Vagina (tissue), 2 donors: ENCODE measurements around the gene ARMH1. TPM values are rescaled to one million over a fixed set of nuclear protein-coding genes. Genes with fewer than 3 reads are reported as not detected.

Experiments
- DNase-seq, 2 donors: peaks; one replicate each; pipeline ENCODE4 v3.0.0-alpha.2; 2017; ENCODE audit errors: extremely low spot score in 2 of 2
- H3K27ac ChIP-seq: fragments of 200-600 bp; sonication (generic); one replicate; pipeline ENCODE4 v1.5.1; 2019
- H3K27me3 ChIP-seq: fragments of 200-600 bp; sonication (generic); one replicate; pipeline ENCODE4 v1.5.1; 2019
- H3K36me3 ChIP-seq, 2 donors: fragments of 200-600 bp; sonication (generic); one replicate each; pipeline ENCODE4 v1.5.1; 2017 to 2019
- H3K4me1 ChIP-seq: fragments of 200-600 bp; sonication (generic); one replicate; pipeline ENCODE4 v1.5.1; 2019
- H3K4me3 ChIP-seq, 2 donors: fragments of 200-600 bp; sonication (generic); 1 replicate in 1 of 2; 2 replicates in 1 of 2; pipeline ENCODE4 v1.5.1; 2016 to 2019
- H3K9me3 ChIP-seq: fragments of 200-600 bp; sonication (generic); one replicate; pipeline ENCODE4 v1.5.1; 2019
- CTCF ChIP-seq, 3 experiments: fragments of 450-650 bp in 2 of 3; fragments of 200-600 bp in 1 of 3; sonication (generic) in 1 of 3; IDR thresholded peaks; one replicate each; pipeline ENCODE4 v1.5.1; 2017 to 2019; ENCODE audit warnings: antibody characterized with exemption in 3 of 3, mild to moderate bottlenecking in 2 of 3, moderate library complexity in 2 of 3
- POLR2A ChIP-seq, 2 donors: fragments of 450-650 bp; IDR thresholded peaks; one replicate each; pipeline ENCODE4 v1.6.1; 2017; ENCODE audit warnings: antibody characterized with exemption in 2 of 2, mild to moderate bottlenecking in 2 of 2, moderate library complexity in 2 of 2
- POLR2AphosphoS5 ChIP-seq, 2 donors: sonication (generic); formaldehyde crosslinking; IDR thresholded peaks; one replicate each; pipeline ENCODE4 v1.9.0; 2017; ENCODE audit warnings: antibody characterized with exemption in 2 of 2, mild to moderate bottlenecking in 2 of 2, low read depth in 1 of 2; ENCODE audit not compliant: insufficient read depth in 1 of 2
- intact Hi-C: fragments of 100-400 bp; cut with DNase I; formaldehyde crosslinking; loops from one replicate; pipeline ENCODE4 v1.15.1; 2023
- total RNA-seq: library from RNA; depleted of rRNA; stranded (reverse); fragments of >200 nt; gene quantifications from one replicate; pipeline ENCODE4 v1.2.3, GENCODE V29; 2016

ARMH1 gene
- total RNA-seq, 1 donor from 2014 or later = not detected

- no peaks in the 10 kb centered on the region for H3K27me3 ChIP-seq
- intact Hi-C loops = no loop called here
- H3K4me1 ChIP-seq = peaks cover 10% of the 10 kb centered on the region
- TF ChIP-seq POLR2AphosphoS5 (IDR thresholded peaks at IDR 0.05; ENCODE audit: insufficient read depth in 1 of 2, low read depth in 1 of 2) (peak in 1 of 2 donors; percentile 48), POLR2A (IDR thresholded peaks at IDR 0.05) (no peak), CTCF (IDR thresholded peaks at IDR 0.05) (peak; percentile 3 to 39 (median 36))
- H3K36me3 ChIP-seq = no peaks in the 10 kb centered on the region
- H3K27ac ChIP-seq = no peak overlapping the region
- DNase-seq = no peak
- no peaks in the 10 kb centered on the region for H3K9me3 ChIP-seq
- no peak overlapping the region for H3K4me3 ChIP-seq
Measured at GRCh38 chr1:44707959-44708831, 33.7 kb downstream of the ARMH1 start.

GRCh38 chr1:44713321-44713781 lies 38.8 kb downstream of the ARMH1 start:
- no peak for TF ChIP-seq CTCF (IDR thresholded peaks at IDR 0.05)
- peaks cover 1% of the 10 kb centered on the region for H3K4me1 ChIP-seq
- intact Hi-C loops = no loop called here

GRCh38 chr1:44714532-44714931 lies 40.0 kb downstream of the ARMH1 start:
- no peak for TF ChIP-seq CTCF (IDR thresholded peaks at IDR 0.05)
- TF ChIP-seq POLR2AphosphoS5 (IDR thresholded peaks at IDR 0.05; ENCODE audit: insufficient read depth in 1 of 2, low read depth in 1 of 2) = no peak
- TF ChIP-seq POLR2A (IDR thresholded peaks at IDR 0.05) = no peak
- Histone ChIP-seq H3K27ac (no peak overlapping the region), H3K4me3 (no peak overlapping the region), H3K27me3 (no peaks in the 10 kb centered on the region), H3K4me1 (no peaks in the 10 kb centered on the region), H3K36me3 (no peaks in the 10 kb centered on the region), H3K9me3 (no peaks in the 10 kb centered on the region)
- DNase-seq = no peak
- intact Hi-C loops = no loop called here

More at GRCh38 chr1:44713321-44713781, 38.8 kb downstream of the ARMH1 start:
- Histone ChIP-seq H3K36me3 (no peaks in the 10 kb centered on the region), H3K4me3 (no peak overlapping the region), H3K27ac (no peak overlapping the region), H3K9me3 (no peaks in the 10 kb centered on the region), H3K27me3 (no peaks in the 10 kb centered on the region)
- no peak for DNase-seq

GRCh38 chr1:44714944-44715571 lies 40.5 kb downstream of the ARMH1 start:
- Histone ChIP-seq H3K27me3 (no peaks in the 10 kb centered on the region), H3K27ac (no peak overlapping the region), H3K9me3 (no peaks in the 10 kb centered on the region), H3K4me1 (no peaks in the 10 kb centered on the region), H3K4me3 (no peak overlapping the region), H3K36me3 (no peaks in the 10 kb centered on the region)
- TF ChIP-seq CTCF (IDR thresholded peaks at IDR 0.05) (peak; percentile 71 to 84 (median 76)), POLR2A (IDR thresholded peaks at IDR 0.05) (no peak), POLR2AphosphoS5 (IDR thresholded peaks at IDR 0.05; ENCODE audit: insufficient read depth in 1 of 2, low read depth in 1 of 2) (peak in 1 of 2 donors; percentile 59)
- intact Hi-C loops = no loop called here
- DNase-seq = no peak

- H3K27me3 ChIP-seq = no peaks in the 10 kb centered on the region
Measured at GRCh38 chr1:44717156-44717555, 42.6 kb downstream of the ARMH1 start.

More at GRCh38 chr1:44717156-44717555, 42.6 kb downstream of the ARMH1 start:
- intact Hi-C loops = no loop called here
- no peaks in the 10 kb centered on the region for H3K36me3 ChIP-seq
- no peak overlapping the region for H3K4me3 ChIP-seq
- H3K9me3 ChIP-seq = no peaks in the 10 kb centered on the region
- no peak overlapping the region for H3K27ac ChIP-seq
- no peaks in the 10 kb centered on the region for H3K4me1 ChIP-seq
- DNase-seq = no peak
- TF ChIP-seq CTCF (IDR thresholded peaks at IDR 0.05) (no peak), POLR2AphosphoS5 (IDR thresholded peaks at IDR 0.05; ENCODE audit: insufficient read depth in 1 of 2, low read depth in 1 of 2) (no peak), POLR2A (IDR thresholded peaks at IDR 0.05) (no peak)
